ENCODE measurements around the gene ST13. TPM values are rescaled to one million over a fixed set of nuclear protein-coding genes. Genes with fewer than 3 reads are reported as not detected.
A peak's percentile ranks its signal among the peaks of the same experiment; 100 is the strongest.

ST13 gene
- total and polyA plus RNA-seq, 9 of the 15 experiments (the other 6 are each of a cell fraction or from before 2014, with no cell fraction given): 53.6 to 311 (median 195) TPM

GRCh38 chr22:40855979-40856512, 393 bp downstream of the ST13 start (continued):
- TF ChIP-seq PRDM10 (IDR thresholded peaks at IDR 0.05; ENCODE audit: partially characterized antibody): peak; percentile 12
- TF ChIP-seq, protein P1, sequence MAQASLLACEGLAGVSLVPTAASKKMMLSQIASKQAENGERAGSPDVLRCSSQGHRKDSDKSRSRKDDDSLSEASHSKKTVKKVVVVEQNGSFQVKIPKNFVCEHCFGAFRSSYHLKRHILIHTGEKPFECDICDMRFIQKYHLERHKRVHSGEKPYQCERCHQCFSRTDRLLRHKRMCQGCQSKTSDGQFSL (CRISPR knock-in tag; IDR thresholded peaks at IDR 0.05): peak; percentile 81
- TF ChIP-seq, protein P1 (tag; IDR thresholded peaks at IDR 0.05): no peak
- TF ChIP-seq SP2 (IDR thresholded peaks at IDR 0.05; ENCODE audit: extremely low read depth, low read depth, low read length, poor library complexity, severe bottlenecking): no peak
- peak; percentile 81; the same call in 1 of the 2 replicates for TF ChIP-seq ZC3H4 (CRISPR knock-in tag; IDR thresholded peaks at IDR 0.05; ENCODE audit: borderline replicate concordance)
- no peak for TF ChIP-seq ZBTB17 (CRISPR knock-in tag; IDR thresholded peaks at IDR 0.05)
- no peak for TF ChIP-seq STAG1 (CRISPR knock-in tag; IDR thresholded peaks at IDR 0.05; ENCODE audit: borderline replicate concordance)
- TF ChIP-seq, protein P2, sequence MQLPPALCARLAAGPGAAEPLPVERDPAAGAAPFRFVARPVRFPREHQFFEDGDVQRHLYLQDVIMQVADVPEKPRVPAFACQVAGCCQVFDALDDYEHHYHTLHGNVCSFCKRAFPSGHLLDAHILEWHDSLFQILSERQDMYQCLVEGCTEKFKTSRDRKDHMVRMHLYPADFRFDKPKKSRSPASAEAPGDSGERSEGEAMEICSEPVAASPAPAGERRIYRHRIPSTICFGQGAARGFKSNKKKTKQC (CRISPR knock-in tag; IDR thresholded peaks at IDR 0.05): no peak
- no peak for TF ChIP-seq SIRT6 (IDR thresholded peaks at IDR 0.05; ENCODE audit: low read depth, low read length)
- TF ChIP-seq POLR2AphosphoS2 (IDR thresholded peaks at IDR 0.05; ENCODE audit: low read length): no peak
- no peak for TF ChIP-seq CBX1 (IDR thresholded peaks at IDR 0.05; ENCODE audit: low read depth)
- TF ChIP-seq CBX5 (IDR thresholded peaks at IDR 0.05; ENCODE audit: borderline replicate concordance, low read depth): no peak
- peak; percentile 75 for TF ChIP-seq EGR1 (conservative IDR thresholded peaks at IDR 0.05)
- no peak for TF ChIP-seq E2F1 (CRISPR knock-in tag; IDR thresholded peaks at IDR 0.05)
- peak; percentile 16 for TF ChIP-seq HMGN3 (IDR thresholded peaks at IDR 0.05; ENCODE audit: borderline replicate concordance, extremely low read depth, insufficient read length, low read depth, low read length)
- no peak for TF ChIP-seq ZNF311 (CRISPR knock-in tag; IDR thresholded peaks at IDR 0.05)
- TF ChIP-seq NONO (IDR thresholded peaks at IDR 0.05; ENCODE audit: low read depth in 2 of 2, low read length in 1 of 2): no peak
- TF ChIP-seq SREBF2 (CRISPR knock-in tag; IDR thresholded peaks at IDR 0.05): no peak
- TF ChIP-seq, protein P3, sequence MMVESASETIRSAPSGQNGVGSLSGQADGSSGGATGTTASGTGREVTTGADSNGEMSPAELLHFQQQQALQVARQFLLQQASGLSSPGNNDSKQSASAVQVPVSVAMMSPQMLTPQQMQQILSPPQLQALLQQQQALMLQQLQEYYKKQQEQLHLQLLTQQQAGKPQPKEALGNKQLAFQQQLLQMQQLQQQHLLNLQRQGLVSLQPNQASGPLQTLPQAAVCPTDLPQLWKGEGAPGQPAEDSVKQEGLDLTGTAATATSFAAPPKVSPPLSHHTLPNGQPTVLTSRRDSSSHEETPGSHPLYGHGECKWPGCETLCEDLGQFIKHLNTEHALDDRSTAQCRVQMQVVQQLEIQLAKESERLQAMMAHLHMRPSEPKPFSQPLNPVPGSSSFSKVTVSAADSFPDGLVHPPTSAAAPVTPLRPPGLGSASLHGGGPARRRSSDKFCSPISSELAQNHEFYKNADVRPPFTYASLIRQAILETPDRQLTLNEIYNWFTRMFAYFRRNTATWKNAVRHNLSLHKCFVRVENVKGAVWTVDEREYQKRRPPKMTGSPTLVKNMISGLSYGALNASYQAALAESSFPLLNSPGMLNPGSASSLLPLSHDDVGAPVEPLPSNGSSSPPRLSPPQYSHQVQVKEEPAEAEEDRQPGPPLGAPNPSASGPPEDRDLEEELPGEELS (CRISPR knock-in tag; IDR thresholded peaks at IDR 0.05; ENCODE audit: borderline replicate concordance): no peak; the same call in 1 of the 2 replicates
- no peak for TF ChIP-seq ILK (tag; IDR thresholded peaks at IDR 0.05; ENCODE audit: borderline replicate concordance, low read depth)

Data from K562 (cell line).